Breast epithelium (tissue), 4 donors: Measurements from ENCODE around the gene RNF149. TPM values are rescaled to one million over a fixed set of nuclear protein-coding genes. Genes with fewer than 3 reads are reported as not detected.

Experiments used
- DNase-seq, 2 donors: peaks; one replicate each; pipeline ENCODE4 v3.0.0-alpha.2; 2019; ENCODE audit warnings: low spot score in 2 of 2
- H3K27ac ChIP-seq, 2 donors: fragments of 200-600 bp; sonication (generic) in 1 of 2; one replicate each; pipeline ENCODE4 v1.5.1; 2016 to 2019; ENCODE audit warnings: mild to moderate bottlenecking in 1 of 2
- H3K27me3 ChIP-seq, 2 donors: fragments of 200-600 bp; sonication (generic) in 1 of 2; one replicate each; pipeline versions ENCODE4 v1.5.1 to v1.6.0; 2017 to 2019; ENCODE audit warnings: control low read depth in 1 of 2, mild to moderate bottlenecking in 1 of 2
- H3K36me3 ChIP-seq: fragments of 200-600 bp; one replicate; pipeline ENCODE4 v1.5.1; 2019
- H3K4me1 ChIP-seq, 2 donors: fragments of 200-600 bp; sonication (generic); one replicate each; pipeline ENCODE4 v1.5.1; 2016 to 2019; ENCODE audit warnings: control low read depth in 1 of 2
- H3K4me3 ChIP-seq, 3 donors: fragments of 200-600 bp; sonication (generic); 1 replicate in 2 of 3; 2 replicates in 1 of 3; pipeline ENCODE4 v1.5.1; 2016 to 2019; ENCODE audit warnings: mild to moderate bottlenecking in 3 of 3, moderate library complexity in 2 of 3
- H3K9me3 ChIP-seq, 2 donors: fragments of 200-600 bp; sonication (generic) in 1 of 2; one replicate each; pipeline ENCODE4 v1.5.1; 2016 to 2019; ENCODE audit warnings: control low read depth in 1 of 2
- CTCF ChIP-seq, 3 donors: fragments of 450-650 bp; IDR thresholded peaks; one replicate each; pipeline ENCODE4 v1.5.1; 2016 to 2017; ENCODE audit warnings: antibody characterized with exemption in 3 of 3, mild to moderate bottlenecking in 3 of 3, moderate library complexity in 3 of 3
- POLR2A ChIP-seq: fragments of 450-650 bp; IDR thresholded peaks from one replicate; pipeline ENCODE4 v1.6.1; 2016; ENCODE audit warnings: antibody characterized with exemption, mild to moderate bottlenecking, moderate library complexity
- POLR2AphosphoS5 ChIP-seq, 3 donors: sonication (generic); formaldehyde crosslinking; IDR thresholded peaks; one replicate each; pipeline ENCODE4 v1.6.1; 2017; ENCODE audit warnings: antibody characterized with exemption in 3 of 3
- intact Hi-C: fragments of 100-400 bp; cut with DNase I; formaldehyde crosslinking; loops from one replicate; pipeline ENCODE4 v1.15.1; 2023; ENCODE audit warnings: low total_unique reads
- total RNA-seq, 3 donors: library from RNA; depleted of rRNA; stranded (reverse); fragments of >200 nt; gene quantifications; one replicate each; pipeline ENCODE4 v1.1.0, GENCODE V29; 2016

RNF149 gene
- total RNA-seq, 3 donors from 2014 or later: 65.6 to 101 (median 75.4) TPM

DNA sequence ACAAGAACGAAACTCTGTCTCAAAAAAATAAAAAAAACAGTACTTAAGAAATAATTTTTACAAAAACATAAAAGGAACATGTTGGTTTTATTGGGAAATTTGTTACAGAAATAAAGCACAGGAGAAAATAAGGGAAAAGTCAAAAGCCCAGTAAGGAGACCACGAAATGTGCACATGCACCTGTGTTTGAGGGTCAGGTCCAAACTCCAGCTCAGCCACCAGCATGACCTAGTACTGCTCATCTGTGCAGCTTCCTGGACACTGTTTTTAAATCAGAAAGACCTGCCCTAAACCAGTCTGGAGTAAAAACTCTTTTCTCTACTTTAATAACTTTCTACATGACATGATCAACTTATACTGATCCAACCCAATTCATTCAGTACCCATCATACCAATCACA is 21.2 kb downstream of the RNF149 start:
- peaks cover 16% of the 10 kb centered on the region for H3K36me3 ChIP-seq
- no peaks in the 10 kb centered on the region for H3K27me3 ChIP-seq
- DNase-seq: no peak
- no peak for TF ChIP-seq CTCF (IDR thresholded peaks at IDR 0.05)
- TF ChIP-seq POLR2A: no peak
- TF ChIP-seq POLR2AphosphoS5 (IDR thresholded peaks at IDR 0.05): no peak
- intact Hi-C loops: no loop called here
- no peak overlapping the region for H3K4me3 ChIP-seq
- H3K9me3 ChIP-seq: no peaks in the 10 kb centered on the region
- no peak overlapping the region for H3K27ac ChIP-seq
- no peaks in the 10 kb centered on the region for H3K4me1 ChIP-seq

DNA sequence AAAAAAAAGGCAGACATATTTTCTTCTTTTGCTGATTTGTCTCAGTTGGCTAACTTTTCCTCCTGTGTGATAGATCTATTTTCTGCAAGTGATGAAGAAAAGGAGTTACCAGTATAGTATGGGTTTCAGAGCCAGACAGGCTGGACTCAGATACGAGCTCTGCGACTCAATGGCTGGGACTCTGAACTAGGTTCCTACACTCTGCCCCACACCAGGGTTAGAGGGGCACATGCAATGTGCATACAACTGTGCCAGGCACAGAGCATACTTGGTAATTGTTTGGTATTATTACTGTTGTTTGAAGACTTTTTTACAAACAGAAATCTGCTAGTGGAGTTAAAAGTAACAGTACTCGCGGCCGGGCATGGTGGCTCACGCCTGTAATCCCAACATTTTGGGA is 21.8 kb downstream of the RNF149 start:
- Histone ChIP-seq H3K27ac (no peak overlapping the region), H3K36me3 (peaks cover 21% of the 10 kb centered on the region), H3K4me1 (no peaks in the 10 kb centered on the region), H3K27me3 (no peaks in the 10 kb centered on the region), H3K9me3 (no peaks in the 10 kb centered on the region), H3K4me3 (no peak overlapping the region)
- intact Hi-C loops: no loop called here
- DNase-seq: no peak
- TF ChIP-seq CTCF (IDR thresholded peaks at IDR 0.05) (no peak), POLR2AphosphoS5 (IDR thresholded peaks at IDR 0.05) (no peak), POLR2A (no peak)

GRCh38 chr2:101282980-101283379 is 25.5 kb downstream of the RNF149 start:
- Histone ChIP-seq H3K27me3 (no peaks in the 10 kb centered on the region), H3K27ac (no peak overlapping the region), H3K4me1 (no peaks in the 10 kb centered on the region), H3K4me3 (no peak overlapping the region), H3K9me3 (no peaks in the 10 kb centered on the region), H3K36me3 (peaks cover 23% of the 10 kb centered on the region)
- no peak for TF ChIP-seq POLR2AphosphoS5 (IDR thresholded peaks at IDR 0.05)
- no peak for TF ChIP-seq POLR2A
- TF ChIP-seq CTCF (IDR thresholded peaks at IDR 0.05): no peak
- intact Hi-C loops: no loop called here
- DNase-seq: no peak

DNA sequence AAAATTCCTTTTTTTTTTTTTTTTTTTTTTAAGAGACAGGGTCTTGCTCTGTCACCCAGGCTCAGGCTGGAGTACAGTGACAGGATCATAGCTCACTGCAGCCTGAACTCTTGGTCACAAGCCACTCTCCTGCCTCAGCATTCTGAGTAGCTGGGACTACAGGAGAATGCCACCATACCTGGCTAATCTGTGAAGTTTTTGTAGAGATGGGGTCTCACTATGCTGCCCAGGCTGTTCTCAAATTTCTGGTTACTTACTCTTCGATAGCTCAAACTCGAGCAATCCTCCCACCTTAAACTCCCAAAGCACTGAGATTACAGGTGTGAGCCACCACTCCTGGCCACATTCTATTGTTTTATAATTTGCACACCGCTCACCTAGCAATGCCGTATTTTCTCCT is 27.0 kb downstream of the RNF149 start:
- Histone ChIP-seq H3K36me3 (peaks cover 23% of the 10 kb centered on the region), H3K4me3 (no peak overlapping the region), H3K27ac (no peak overlapping the region), H3K27me3 (no peaks in the 10 kb centered on the region), H3K4me1 (no peaks in the 10 kb centered on the region), H3K9me3 (no peaks in the 10 kb centered on the region)
- intact Hi-C loops: no loop called here
- no peak for DNase-seq
- TF ChIP-seq POLR2AphosphoS5 (IDR thresholded peaks at IDR 0.05): no peak
- TF ChIP-seq CTCF (IDR thresholded peaks at IDR 0.05): no peak
- no peak for TF ChIP-seq POLR2A

DNA sequence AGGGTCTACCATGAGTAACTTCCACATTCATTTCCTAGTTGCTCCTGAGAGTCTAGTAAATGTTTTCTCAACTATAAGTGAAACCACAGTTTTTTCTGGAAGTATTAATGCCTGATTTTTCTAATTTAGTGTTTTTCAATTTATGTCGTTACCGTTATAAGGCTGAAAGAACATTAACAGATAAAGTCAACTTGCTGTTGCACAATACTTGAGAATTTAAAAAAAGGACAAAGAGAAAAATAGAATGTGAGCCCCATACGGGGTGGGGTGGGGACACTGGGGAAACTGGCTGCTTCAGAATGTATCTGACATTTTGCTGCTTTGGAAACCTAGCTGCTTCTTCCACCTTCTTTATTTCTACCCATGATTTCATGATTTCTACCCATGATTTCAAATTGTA is 29.6 kb downstream of the RNF149 start:
- DNase-seq: no peak
- no peaks in the 10 kb centered on the region for H3K27me3 ChIP-seq
- no peaks in the 10 kb centered on the region for H3K9me3 ChIP-seq
- no peak for TF ChIP-seq POLR2A
- H3K4me3 ChIP-seq: no peak overlapping the region
- no peak overlapping the region for H3K27ac ChIP-seq
- intact Hi-C loops: loop anchor here (1.0 kb wide), 1 partner anchor 21 kb away; no protein-coding TSS in a partner anchor
- peaks cover 16% of the 10 kb centered on the region for H3K36me3 ChIP-seq
- H3K4me1 ChIP-seq: no peaks in the 10 kb centered on the region

GRCh38 chr2:101277111-101277510 is 31.4 kb downstream of the RNF149 start:
- Histone ChIP-seq H3K4me3 (no peak overlapping the region), H3K27ac (no peak overlapping the region), H3K9me3 (no peaks in the 10 kb centered on the region), H3K27me3 (no peaks in the 10 kb centered on the region), H3K36me3 (peaks cover 7% of the 10 kb centered on the region), H3K4me1 (no peaks in the 10 kb centered on the region)
- TF ChIP-seq POLR2A (no peak), POLR2AphosphoS5 (IDR thresholded peaks at IDR 0.05) (no peak), CTCF (IDR thresholded peaks at IDR 0.05) (peak in 1 of 3 donors; percentile 40)
- intact Hi-C loops: no loop called here
- no peak for DNase-seq
